GM19397 (cell line): ENCODE measurements around the gene ARSI.

Source experiments
- ATAC-seq: cut with Tn5 transposase; IDR thresholded peaks from one replicate; pipeline ENCODE4 v1.9.1; 2021; ENCODE audit warnings: mild to moderate bottlenecking, moderate library complexity; ENCODE audit not compliant: unreplicated experiment

ARSI gene

GRCh38 chr5:150271296-150271692, 31.4 kb downstream of the ARSI start:
- no peak for ATAC-seq

GRCh38 chr5:150270541-150271295, 32.0 kb downstream of the ARSI start:
- ATAC-seq = no peak

- ATAC-seq = no peak
Measured at GRCh38 chr5:150266871-150267291, 35.8 kb downstream of the ARSI start.

GRCh38 chr5:150265870-150266383, 36.8 kb downstream of the ARSI start:
- ATAC-seq = no peak

- ATAC-seq = no peak
Measured at GRCh38 chr5:150264667-150265603, 37.8 kb downstream of the ARSI start.

- no peak for ATAC-seq
Measured at GRCh38 chr5:150263801-150264621, 38.7 kb downstream of the ARSI start.

- ATAC-seq = no peak
Measured at GRCh38 chr5:150263375-150263775, 39.3 kb downstream of the ARSI start.

- no peak for ATAC-seq
Measured at GRCh38 chr5:150262502-150262901, 40.2 kb downstream of the ARSI start.

GRCh38 chr5:150261231-150261630, 41.5 kb downstream of the ARSI start:
- no peak for ATAC-seq

- no peak for ATAC-seq
Measured at GRCh38 chr5:150258130-150258529, 44.6 kb downstream of the ARSI start.

GRCh38 chr5:150257424-150257823, 45.3 kb downstream of the ARSI start:
- no peak for ATAC-seq

GRCh38 chr5:150256410-150257064, 46.2 kb downstream of the ARSI start:
- no peak for ATAC-seq

- no peak for ATAC-seq
Measured at GRCh38 chr5:150255659-150256409, 46.9 kb downstream of the ARSI start.

- ATAC-seq = no peak
Measured at GRCh38 chr5:150254774-150255173, 47.9 kb downstream of the ARSI start.

GRCh38 chr5:150254363-150254762, 48.3 kb downstream of the ARSI start:
- no peak for ATAC-seq

- no peak for ATAC-seq
Measured at GRCh38 chr5:150253416-150254208, 49.1 kb downstream of the ARSI start.

GRCh38 chr5:150252489-150252888, 50.2 kb downstream of the ARSI start:
- ATAC-seq = no peak

- no peak for ATAC-seq
Measured at GRCh38 chr5:150251504-150251903, 51.2 kb downstream of the ARSI start.

GRCh38 chr5:150249744-150250143, 53.0 kb downstream of the ARSI start:
- ATAC-seq = no peak
